Left lung (tissue), 10 donors: Measurements from ENCODE around the gene GADL1. TPM values are rescaled to one million over a fixed set of nuclear protein-coding genes. Genes with fewer than 3 reads are reported as not detected.

Experiments used
- ATAC-seq: fragments of 200-7000 bp; cut with Tn5 transposase; one replicate; pipeline ENCODE4 v1.9.1; 2020; ENCODE audit warnings: moderate library complexity
- DNase-seq, 4 donors: peaks; one replicate each; pipeline ENCODE4 v3.0.0-alpha.2; 2013 to 2020
- H3K27ac ChIP-seq, 2 donors: fragments of 200-600 bp; sonication (generic) in 1 of 2; one replicate each; pipeline versions ENCODE4 v1.5.0 to v1.8.0; 2020 to 2021
- H3K27me3 ChIP-seq, 2 donors: fragments of 200-600 bp; sonication (generic) in 1 of 2; one replicate each; pipeline versions ENCODE4 v1.5.0 to v1.8.0; 2020 to 2021
- H3K36me3 ChIP-seq, 2 donors: fragments of 200-600 bp; sonication (generic) in 1 of 2; one replicate each; pipeline versions ENCODE4 v1.5.0 to v1.8.0; 2020 to 2021
- H3K4me1 ChIP-seq, 2 donors: fragments of 200-600 bp; one replicate each; pipeline ENCODE4 v1.8.0; 2021
- H3K4me3 ChIP-seq, 2 donors: fragments of 200-600 bp; sonication (generic) in 1 of 2; one replicate each; pipeline versions ENCODE4 v1.5.0 to v1.8.0; 2020 to 2021; ENCODE audit warnings: mild to moderate bottlenecking in 1 of 2
- H3K9me3 ChIP-seq, 2 donors: fragments of 200-600 bp; sonication (generic) in 1 of 2; one replicate each; pipeline versions ENCODE4 v1.5.0 to v1.8.0; 2020 to 2021
- intact Hi-C, 2 donors: fragments of 100-400 bp; cut with DNase I; formaldehyde crosslinking; loops; one replicate each; pipeline versions ENCODE4 v1.11.2 to v1.14.2; 2022
- polyA plus RNA-seq, 6 donors: library from polyadenylated mRNA; unstranded; fragments of 120-200 nt; gene quantifications; one replicate each; pipeline ENCODE4 v1.2.1, GENCODE V29; 2013; ENCODE audit not compliant: insufficient read length in 6 of 6
- total RNA-seq, 2 donors: library from RNA; stranded (reverse); fragmentation: NEBNext Ultra II Directional; extraction: Animal tissue kit (Norgen Biotek cat#: 25700); gene quantifications; one replicate each; pipeline ENCODE4 v1.2.1, GENCODE V29; 2021
- TF ChIP-seq, protein P1 (sequence below), 2 donors: fragments of 200-600 bp; sonication (generic) in 1 of 2; IDR thresholded peaks; one replicate each; pipeline versions ENCODE4 v1.5.0 to v1.8.0; 2021; ENCODE audit warnings: antibody characterized with exemption in 2 of 2
- donor health status: DM: no; HTN: yes; CAD: no.
- donor health status: DM: no; HTN: no; CAD: no.

The GADL1 gene
- total and polyA plus RNA-seq, 8 donors: 0.10 to 2.5 (median 0.79) TPM; not detected in 1

DNA sequence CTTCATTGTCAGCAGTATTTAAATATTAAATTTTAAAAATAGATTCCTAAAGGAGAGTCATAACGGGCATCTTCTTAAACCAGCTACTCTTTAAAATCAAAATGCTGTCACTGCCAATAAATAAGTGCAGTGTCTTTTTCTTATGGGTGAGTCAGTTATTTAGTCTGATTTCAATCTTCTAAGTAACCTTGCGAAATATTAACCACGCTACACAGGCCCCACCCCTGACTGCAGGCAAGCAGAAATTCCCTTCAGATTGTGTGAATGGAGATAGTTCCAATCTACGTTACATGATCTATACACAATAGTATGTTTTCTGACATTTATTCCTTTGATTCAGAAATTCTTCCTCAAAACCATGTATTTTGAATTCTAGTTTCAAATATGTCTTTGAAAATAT is 141.5 kb downstream of the GADL1 start:
- TF ChIP-seq, protein P1, sequence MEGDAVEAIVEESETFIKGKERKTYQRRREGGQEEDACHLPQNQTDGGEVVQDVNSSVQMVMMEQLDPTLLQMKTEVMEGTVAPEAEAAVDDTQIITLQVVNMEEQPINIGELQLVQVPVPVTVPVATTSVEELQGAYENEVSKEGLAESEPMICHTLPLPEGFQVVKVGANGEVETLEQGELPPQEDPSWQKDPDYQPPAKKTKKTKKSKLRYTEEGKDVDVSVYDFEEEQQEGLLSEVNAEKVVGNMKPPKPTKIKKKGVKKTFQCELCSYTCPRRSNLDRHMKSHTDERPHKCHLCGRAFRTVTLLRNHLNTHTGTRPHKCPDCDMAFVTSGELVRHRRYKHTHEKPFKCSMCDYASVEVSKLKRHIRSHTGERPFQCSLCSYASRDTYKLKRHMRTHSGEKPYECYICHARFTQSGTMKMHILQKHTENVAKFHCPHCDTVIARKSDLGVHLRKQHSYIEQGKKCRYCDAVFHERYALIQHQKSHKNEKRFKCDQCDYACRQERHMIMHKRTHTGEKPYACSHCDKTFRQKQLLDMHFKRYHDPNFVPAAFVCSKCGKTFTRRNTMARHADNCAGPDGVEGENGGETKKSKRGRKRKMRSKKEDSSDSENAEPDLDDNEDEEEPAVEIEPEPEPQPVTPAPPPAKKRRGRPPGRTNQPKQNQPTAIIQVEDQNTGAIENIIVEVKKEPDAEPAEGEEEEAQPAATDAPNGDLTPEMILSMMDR (IDR thresholded peaks at IDR 0.05): no peak
- H3K9me3 ChIP-seq: no peaks in the 10 kb centered on the region
- peaks cover 0 to 8% of the 10 kb centered on the region in 2 donors for H3K4me1 ChIP-seq
- DNase-seq: no peak
- no peaks in the 10 kb centered on the region for H3K36me3 ChIP-seq
- intact Hi-C loops: no loop called here
- H3K4me3 ChIP-seq: no peak overlapping the region
- H3K27me3 ChIP-seq: no peaks in the 10 kb centered on the region
- ATAC-seq: peak; percentile 87
- H3K27ac ChIP-seq: no peak overlapping the region

DNA sequence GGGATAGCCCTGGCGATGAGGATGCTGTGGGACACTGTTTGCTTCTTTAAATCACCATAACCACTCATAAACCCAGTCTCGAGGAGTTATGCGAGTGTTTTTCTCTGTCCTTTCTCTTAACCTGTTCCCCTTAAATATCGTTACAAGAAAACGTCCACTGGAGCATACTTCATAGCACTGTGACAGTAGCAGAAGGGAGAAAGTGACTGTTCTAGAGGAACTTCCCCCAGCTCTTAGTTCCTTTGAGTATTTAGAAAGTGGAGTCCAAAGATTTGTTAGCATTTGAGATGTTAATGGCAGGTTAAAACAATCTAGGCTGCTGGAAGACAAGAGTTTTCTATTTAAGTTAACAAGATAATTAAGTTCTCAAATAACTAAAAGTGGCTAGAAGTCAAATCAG is 142.0 kb downstream of the GADL1 start:
- no peaks in the 10 kb centered on the region for H3K9me3 ChIP-seq
- no peak overlapping the region for H3K27ac ChIP-seq
- H3K27me3 ChIP-seq: no peaks in the 10 kb centered on the region
- H3K36me3 ChIP-seq: no peaks in the 10 kb centered on the region
- no peak overlapping the region for H3K4me3 ChIP-seq
- DNase-seq (no peak), ATAC-seq (no peak)
- TF ChIP-seq, protein P1 (IDR thresholded peaks at IDR 0.05): no peak
- intact Hi-C loops: no loop called here
- H3K4me1 ChIP-seq: peaks cover 0 to 13% of the 10 kb centered on the region in 2 donors

DNA sequence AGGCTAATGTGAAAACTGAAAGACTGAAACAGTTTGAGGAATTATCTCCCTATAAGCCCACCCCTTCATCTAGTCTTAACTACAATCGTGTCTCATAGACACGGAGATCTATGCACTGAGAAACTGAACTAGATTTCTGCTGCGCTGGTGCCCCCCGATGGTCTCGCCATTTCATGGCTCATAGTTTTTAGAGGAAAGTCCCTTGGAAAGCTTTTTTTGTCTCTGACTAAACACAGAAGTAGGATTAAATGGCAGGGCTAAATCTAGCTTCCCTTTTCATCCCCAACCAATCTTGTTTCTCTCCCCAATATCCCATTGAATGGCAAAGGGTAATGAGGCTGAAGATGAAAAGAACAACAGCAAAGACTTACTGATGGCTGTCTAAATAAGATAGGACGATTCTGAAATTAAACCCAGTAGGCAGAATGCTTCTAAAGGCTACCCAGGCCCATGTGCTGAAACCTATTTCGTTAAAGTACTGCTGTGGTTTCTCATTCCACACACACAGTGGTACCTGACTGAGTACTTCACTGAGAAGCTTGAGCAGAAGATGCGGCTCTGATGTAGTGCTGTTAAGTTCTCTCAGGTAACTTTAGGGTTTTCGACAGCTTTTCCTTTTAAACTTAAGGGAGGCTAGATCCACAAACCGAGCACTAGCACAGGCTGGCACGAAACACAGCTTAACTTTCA is 142.7 kb downstream of the GADL1 start:
- Histone ChIP-seq H3K36me3 (no peaks in the 10 kb centered on the region), H3K4me3 (no peak overlapping the region), H3K27me3 (no peaks in the 10 kb centered on the region), H3K9me3 (no peaks in the 10 kb centered on the region), H3K27ac (no peak overlapping the region), H3K4me1 (peaks cover 0 to 15% of the 10 kb centered on the region in 2 donors)
- intact Hi-C loops: no loop called here
- peak; percentile 44 for ATAC-seq
- peak in 1 of 4 donors; percentile 57 for DNase-seq
- TF ChIP-seq, protein P1 (IDR thresholded peaks at IDR 0.05): peak in 1 of 2 donors; percentile 11

DNA sequence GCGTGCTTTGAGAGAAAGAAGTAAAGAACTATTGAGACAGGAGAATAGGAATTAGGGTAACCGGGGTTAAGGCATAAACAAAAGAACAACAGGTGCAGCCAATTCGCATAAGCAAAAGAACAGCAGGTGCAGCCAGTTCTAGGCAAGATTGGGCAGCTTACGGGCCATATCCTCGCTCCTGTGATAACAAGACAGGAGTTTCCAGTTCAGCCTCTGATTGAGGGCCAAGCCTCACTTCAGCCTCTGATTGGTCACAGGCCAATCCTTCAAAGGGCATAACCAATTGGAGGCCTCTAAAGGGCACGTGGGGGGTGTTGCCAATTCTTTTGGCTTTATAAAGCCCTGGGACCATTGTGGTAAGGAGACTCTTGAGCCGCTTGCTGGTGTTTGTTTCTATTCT is 143.5 kb downstream of the GADL1 start:
- intact Hi-C loops: no loop called here
- no peak for ATAC-seq
- TF ChIP-seq, protein P1 (IDR thresholded peaks at IDR 0.05): no peak
- no peak for DNase-seq
- H3K27me3 ChIP-seq: no peaks in the 10 kb centered on the region
- no peak overlapping the region for H3K4me3 ChIP-seq
- no peaks in the 10 kb centered on the region for H3K9me3 ChIP-seq
- H3K4me1 ChIP-seq: peaks cover 0 to 15% of the 10 kb centered on the region in 2 donors
- H3K27ac ChIP-seq: no peak overlapping the region
- H3K36me3 ChIP-seq: no peaks in the 10 kb centered on the region

DNA sequence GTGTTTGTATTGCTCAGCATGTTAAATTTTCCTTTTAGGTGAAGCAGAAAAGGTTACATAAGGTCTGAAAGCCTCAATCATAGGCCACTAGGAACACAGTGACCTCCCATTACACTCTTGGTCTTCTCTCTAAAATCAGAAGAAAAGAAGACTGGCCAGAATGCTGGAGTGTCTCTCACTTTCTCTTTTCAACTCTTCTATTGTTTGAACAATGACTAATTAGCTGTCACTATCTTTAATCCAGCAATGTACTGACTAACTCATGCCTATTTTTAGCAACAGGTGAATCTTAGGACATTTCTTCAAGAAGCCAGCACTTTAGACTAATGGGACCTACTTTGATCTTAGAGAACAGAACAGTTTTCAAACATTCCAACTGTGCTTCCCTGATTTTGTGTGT is 145.2 kb downstream of the GADL1 start:
- Histone ChIP-seq H3K4me1 (peaks cover 0 to 15% of the 10 kb centered on the region in 2 donors), H3K36me3 (no peaks in the 10 kb centered on the region), H3K4me3 (no peak overlapping the region), H3K27me3 (no peaks in the 10 kb centered on the region), H3K9me3 (no peaks in the 10 kb centered on the region), H3K27ac (no peak overlapping the region)
- ATAC-seq: peak; percentile 20
- intact Hi-C loops: no loop called here
- no peak for DNase-seq
- TF ChIP-seq, protein P1 (IDR thresholded peaks at IDR 0.05): no peak
